Endothelial cell of umbilical vein (primary cell): ENCODE data around the gene SPINDOC.

Experiments used
- EZH2 ChIP-seq: IDR thresholded peaks from 2 replicates; pipeline ENCODE4 v1.6.1; 2012; ENCODE audit warnings: borderline replicate concordance, low read depth, mild to moderate bottlenecking, moderate library complexity, low read length, inconsistent platforms; ENCODE audit not compliant: severe bottlenecking
- FOS ChIP-seq: IDR thresholded peaks from 2 replicates; pipeline ENCODE4 v1.6.1; 2011; ENCODE audit warnings: mild to moderate bottlenecking, low read length, moderate library complexity, borderline replicate concordance; ENCODE audit not compliant: insufficient read depth
- GATA2 ChIP-seq: IDR thresholded peaks from 2 replicates; pipeline ENCODE4 v1.7.0; 2011; ENCODE audit warnings: low read depth, mild to moderate bottlenecking, moderate library complexity, mixed read lengths, low read length; ENCODE audit not compliant: insufficient read length, insufficient read depth
- JUN ChIP-seq: IDR thresholded peaks from 2 replicates; pipeline ENCODE4 v1.6.1; 2011; ENCODE audit warnings: borderline replicate concordance, low read depth; ENCODE audit not compliant: insufficient read length, insufficient read depth
- MYC ChIP-seq: IDR thresholded peaks from one replicate; pipeline ENCODE4 v1.6.1; 2011; ENCODE audit warnings: mild to moderate bottlenecking, low read depth, low read length
- POLR2A ChIP-seq: IDR thresholded peaks from 2 replicates; pipeline ENCODE4 v1.6.1; 2012; ENCODE audit warnings: low read depth, mild to moderate bottlenecking, control low read depth, low read length
- POLR2AphosphoS5 ChIP-seq: IDR thresholded peaks from 2 replicates; pipeline ENCODE4 v1.6.1; 2012; ENCODE audit warnings: low read depth, mild to moderate bottlenecking, control low read depth, low read length, moderate library complexity; ENCODE audit not compliant: insufficient read depth
- TF ChIP-seq, protein P1 (sequence below), 2 donors: IDR thresholded peaks; 1 replicate in 1 of 2; 2 replicates in 1 of 2; pipeline ENCODE4 v1.5.1; 2011; ENCODE audit warnings: low read length in 2 of 2, mild to moderate bottlenecking in 2 of 2, moderate library complexity in 2 of 2, control low read depth in 1 of 2, inconsistent platforms in 1 of 2, low read depth in 1 of 2; ENCODE audit not compliant: insufficient read depth in 1 of 2; ENCODE audit errors: extremely low read depth in 1 of 2
- TF ChIP-seq, protein P2 (sequence below): IDR thresholded peaks from 2 replicates; pipeline ENCODE4 v1.6.1; 2011; ENCODE audit not compliant: insufficient read depth, insufficient read length

DNA sequence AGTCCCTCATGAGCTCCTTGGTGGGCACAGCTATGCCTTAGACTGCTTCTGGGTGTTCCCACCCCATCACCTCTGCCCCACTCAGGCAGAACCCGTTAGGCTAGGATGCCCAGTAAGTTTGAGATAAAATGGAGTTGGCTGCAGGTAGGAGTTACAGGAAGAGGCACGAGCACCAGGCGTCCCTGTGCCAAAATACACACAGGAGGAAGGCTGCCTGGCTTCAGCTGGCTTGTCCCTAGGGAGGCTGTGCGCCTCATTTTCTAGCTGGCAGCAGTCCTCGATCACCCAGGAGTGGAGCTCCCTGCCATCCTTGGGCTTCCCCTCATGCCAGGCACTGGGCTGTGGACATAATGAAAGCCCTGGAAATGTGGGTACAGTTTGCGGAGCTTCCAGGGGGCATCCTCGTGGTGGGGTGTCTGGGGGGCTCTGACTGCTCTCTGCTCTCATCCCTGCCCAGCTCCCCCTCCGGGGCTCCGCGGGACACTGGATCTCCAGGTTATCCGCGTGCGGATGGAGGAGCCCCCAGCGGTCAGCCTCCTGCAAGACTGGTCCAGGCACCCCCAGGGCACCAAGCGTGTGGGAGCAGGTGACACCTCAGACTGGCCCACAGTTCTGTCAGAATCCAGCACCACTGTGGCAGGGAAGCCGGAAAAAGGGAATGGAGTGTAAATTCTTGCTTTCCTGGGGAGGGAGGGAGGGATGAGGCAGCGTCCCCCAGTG, 13.4 kb downstream of the SPINDOC start:
- TF ChIP-seq, protein P1, sequence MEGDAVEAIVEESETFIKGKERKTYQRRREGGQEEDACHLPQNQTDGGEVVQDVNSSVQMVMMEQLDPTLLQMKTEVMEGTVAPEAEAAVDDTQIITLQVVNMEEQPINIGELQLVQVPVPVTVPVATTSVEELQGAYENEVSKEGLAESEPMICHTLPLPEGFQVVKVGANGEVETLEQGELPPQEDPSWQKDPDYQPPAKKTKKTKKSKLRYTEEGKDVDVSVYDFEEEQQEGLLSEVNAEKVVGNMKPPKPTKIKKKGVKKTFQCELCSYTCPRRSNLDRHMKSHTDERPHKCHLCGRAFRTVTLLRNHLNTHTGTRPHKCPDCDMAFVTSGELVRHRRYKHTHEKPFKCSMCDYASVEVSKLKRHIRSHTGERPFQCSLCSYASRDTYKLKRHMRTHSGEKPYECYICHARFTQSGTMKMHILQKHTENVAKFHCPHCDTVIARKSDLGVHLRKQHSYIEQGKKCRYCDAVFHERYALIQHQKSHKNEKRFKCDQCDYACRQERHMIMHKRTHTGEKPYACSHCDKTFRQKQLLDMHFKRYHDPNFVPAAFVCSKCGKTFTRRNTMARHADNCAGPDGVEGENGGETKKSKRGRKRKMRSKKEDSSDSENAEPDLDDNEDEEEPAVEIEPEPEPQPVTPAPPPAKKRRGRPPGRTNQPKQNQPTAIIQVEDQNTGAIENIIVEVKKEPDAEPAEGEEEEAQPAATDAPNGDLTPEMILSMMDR (IDR thresholded peaks at IDR 0.05; ENCODE audit: extremely low read depth in 1 of 2, insufficient read depth in 1 of 2, low read depth in 1 of 2, low read length in 2 of 2), result no peak
- TF ChIP-seq POLR2A (no peak), POLR2AphosphoS5 (no peak), EZH2 (no peak), MYC (no peak), JUN (no peak), GATA2 (no peak), FOS (no peak)
- TF ChIP-seq, protein P2, sequence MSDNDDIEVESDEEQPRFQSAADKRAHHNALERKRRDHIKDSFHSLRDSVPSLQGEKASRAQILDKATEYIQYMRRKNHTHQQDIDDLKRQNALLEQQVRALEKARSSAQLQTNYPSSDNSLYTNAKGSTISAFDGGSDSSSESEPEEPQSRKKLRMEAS, result no peak
